ENCODE results near the gene AATK.

AATK gene

DNA sequence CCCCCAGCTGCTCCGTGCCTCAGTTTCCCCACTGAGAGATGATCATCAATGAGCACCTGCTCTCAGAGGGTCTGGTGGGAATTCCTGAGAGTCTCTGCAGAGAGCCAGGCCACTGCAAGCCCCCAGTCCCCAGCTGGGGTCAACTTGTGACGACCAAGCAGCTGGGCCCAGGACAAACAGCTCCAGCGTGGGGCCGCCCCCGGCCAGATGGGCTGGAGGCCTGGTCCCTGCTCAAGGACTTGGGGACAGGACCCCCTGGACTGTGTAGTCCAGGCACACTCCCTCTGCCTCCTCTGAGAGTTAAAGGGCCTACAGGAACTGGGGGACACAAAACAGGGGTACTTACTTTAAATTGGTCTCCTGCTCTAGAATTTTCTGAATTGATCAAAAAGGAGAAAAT lies 16.6 kb upstream of the AATK start:
- DNase-seq (ENCODE audit: low read depth): no peak

DNA sequence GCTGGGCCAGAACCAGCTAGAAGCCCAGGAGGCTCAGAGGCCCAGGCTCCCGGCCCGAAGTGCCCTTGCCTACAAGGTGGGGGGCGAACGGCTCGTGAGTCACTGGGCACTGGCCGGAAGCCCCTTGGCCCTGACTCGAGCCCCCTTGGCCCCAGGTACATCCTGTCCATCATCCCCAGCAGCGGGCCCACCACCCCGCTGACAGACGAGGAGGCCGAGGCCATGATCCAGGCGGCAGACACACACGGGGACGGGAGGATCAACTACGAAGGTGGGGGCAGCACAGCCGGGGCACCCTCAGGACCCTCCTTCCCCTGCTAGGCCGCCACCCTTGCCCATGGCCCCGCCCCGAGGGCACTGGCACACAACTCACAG lies 15.8 kb upstream of the AATK start:
- no peak for DNase-seq (ENCODE audit: low read depth)

DNA sequence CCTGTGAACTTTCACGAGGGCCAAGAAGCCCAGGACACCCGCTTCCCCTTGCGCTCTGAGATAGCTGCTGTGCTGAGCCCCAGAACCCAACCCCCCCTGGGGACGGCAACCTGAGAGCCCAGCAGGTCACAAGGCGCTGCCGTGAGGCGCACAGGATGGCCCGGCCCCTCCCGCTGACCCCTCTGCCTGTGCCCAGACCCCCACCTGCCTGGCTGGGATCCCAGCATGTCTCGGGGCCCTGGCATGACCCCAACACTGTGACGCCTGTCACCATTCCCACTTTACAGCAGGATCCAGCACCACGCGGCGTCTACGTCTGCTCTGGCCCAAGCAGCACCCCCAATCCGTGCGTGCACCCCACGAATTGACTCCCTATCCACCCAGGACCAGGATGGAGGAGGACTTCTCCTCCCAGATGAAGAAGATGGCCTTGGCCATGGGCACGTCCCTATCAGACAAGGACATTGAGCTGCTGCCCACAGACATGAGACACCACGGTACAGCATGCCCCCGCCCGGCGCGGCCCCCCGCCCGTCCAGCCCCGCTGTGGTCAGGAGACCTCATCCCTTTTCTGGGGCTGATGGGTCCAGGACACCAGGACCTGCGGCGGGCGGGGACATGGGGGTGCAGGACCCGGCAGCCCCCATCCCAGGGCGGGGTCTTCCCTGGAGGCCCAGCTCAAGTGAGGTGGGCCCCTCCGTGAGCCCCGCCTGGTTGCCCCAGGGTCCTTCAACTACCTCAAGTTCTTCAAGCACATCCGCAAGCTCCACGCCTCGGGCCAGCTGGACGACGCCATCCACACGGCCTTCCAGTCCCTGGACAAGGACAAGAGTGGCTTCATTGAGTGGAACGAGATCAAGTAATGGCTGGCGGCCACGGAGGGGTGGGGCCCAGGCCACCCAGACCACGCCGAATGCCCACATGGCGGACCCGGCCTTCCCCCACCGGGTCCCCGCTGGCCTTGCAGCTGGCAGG lies 15.1 kb upstream of the AATK start:
- no peak for DNase-seq (ENCODE audit: low read depth)

DNA sequence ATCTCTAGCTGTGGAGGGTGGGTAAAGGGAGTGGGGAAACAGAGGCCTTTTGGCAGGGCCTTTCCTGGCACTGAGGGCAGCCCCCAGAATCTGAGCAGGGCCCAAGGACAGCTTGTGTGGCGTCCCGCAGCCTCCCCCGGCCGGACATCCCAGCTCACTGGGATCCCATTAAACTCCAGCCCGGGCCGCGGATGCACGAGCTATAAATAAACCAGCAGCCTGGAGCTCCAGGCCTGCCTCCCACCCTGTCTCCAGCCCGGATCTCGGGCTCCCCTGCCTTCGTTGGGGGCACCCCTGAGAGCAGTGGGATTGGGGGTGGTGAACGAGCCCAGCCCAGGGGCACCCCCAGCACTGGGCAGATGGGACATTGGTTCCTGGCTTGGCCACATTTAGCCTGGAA lies 13.8 kb upstream of the AATK start:
- no peak for DNase-seq (ENCODE audit: low read depth)

DNA sequence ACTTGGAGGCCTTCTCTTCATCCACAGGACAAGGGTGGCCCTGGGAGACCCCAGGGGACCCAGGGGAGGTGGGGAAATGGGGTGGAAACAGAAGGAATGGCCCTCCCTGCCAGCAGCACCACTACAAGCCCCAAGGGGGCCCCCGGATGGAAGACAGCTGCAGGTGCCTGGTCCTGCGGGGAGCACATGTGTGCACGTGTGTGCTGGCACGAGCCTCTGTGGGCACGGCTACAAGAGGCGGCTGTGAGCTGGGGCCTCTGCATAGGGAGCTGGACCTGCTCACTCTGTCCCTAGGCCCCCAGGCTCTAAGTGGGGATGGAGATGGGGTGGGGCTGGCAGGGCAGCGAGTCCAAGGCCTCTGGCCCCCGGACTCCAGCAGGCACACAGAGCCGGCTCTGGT lies 13.2 kb upstream of the AATK start:
- DNase-seq (ENCODE audit: low read depth): no peak

DNA sequence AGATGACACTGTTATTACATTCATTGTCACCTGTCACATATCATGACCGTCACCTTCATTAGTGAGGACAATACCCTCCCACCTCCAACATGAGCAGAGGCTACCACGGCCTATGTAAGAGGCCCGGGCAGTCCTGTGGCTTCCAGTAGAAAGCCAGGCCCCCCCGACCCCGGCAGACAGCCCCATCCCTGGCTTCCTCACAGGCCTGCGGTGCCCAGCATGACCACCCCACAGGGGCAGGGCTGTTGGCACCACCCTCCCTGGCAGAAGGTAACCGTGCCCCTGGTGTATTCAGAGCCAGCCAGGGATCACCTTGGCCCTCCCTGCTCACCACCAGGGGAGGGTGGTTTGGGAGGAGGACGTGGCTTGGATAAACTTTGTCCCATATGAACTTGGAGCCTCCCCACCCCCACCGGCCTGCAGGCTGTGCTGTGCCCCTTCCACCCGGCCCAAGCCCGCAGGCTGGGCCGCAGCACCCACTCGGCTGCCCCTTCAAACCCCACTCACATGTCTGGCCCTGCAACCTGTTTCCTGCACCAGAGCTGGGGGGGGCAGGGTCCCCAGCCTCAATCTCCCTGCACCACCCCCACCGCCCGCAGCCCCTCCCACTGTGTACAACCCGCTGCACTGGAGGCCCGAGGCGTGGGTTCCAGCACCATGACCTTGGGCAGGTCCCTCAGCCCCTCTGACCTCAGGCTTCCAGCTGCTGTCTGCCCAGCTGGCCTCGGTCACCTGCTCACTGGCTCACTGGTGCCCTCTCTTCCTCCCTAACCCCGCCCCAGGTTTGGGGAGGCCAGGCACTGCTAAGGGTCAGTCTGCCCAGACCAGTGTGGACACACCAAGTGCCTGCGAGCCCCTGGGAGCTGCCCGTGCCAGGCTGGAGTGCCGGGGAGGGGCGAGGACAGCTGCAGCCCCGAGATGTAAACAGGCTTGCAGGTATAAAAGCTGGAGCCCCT lies 12.4 kb upstream of the AATK start:
- DNase-seq (ENCODE audit: low read depth): no peak

DNA sequence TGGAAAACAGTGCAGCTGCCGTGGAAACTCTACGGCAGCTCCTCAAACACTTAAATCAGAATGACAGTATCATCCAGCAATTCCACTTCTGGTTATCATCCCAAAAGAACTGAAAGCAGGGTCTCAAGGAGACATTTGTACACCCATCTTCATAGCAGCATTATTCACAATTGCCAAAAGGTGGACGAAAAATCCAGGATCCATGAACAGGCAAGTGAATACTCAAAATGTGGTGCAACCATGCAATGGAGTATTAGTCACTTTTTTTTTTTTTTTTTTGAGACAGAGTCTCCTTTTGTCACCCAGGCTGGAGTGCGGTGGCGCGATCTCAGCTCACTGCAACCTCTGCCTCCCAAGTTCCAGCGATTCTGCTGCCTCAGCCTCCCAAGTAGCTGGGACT lies 10.6 kb upstream of the AATK start:
- DNase-seq (ENCODE audit: low read depth): no peak

DNA sequence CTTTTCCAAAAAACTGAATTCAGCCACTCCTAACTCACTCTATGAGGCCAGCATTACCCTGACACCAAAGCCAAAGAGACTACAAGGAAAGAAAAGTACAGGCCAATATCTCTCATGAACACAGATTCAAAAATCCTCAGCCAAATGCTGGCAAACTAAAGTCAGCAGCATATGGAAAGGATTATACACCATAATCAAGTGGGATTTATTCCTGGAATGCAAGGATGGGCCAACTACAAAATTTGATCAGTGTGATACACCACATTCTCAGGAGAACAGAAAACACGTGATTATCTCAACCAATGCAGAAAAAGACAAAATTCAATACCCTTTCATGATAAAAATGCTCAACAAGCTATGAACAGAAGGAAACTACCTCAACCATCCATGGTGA lies 7.7 kb upstream of the AATK start:
- DNase-seq (ENCODE audit: low read depth): peak; percentile 26

DNA sequence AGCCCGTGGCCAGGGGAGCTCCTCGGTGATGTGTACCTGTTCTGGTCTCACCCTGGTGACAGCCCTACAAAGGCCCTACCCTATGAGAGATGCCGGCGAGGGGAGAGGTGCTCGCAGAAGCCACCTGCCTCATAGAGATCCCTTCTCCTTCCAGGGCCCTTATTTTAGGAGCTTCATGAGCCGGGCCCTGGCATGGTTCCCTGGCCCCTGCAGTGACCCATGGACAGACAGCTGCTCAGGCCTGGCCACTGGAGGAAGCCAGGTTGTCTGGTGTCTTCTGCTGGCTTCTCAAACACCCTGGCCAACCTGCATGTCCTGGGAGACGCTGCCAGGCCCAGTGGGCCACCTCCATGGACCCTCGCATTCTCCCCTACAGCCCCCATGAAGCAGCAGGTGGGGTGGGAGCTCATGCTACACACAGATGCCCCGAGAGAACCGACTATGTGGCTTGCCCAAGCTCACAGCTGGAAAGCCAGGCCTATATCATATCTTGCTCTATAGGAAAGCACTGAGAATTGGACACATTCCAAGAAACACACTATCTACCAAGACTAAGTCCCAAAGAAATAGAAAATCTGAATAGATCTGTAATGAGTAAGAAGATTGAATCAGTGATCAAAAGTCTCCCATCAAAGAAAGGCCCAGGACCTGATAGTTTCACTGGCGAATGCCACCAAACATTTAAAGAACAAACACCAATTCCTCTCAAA lies 7.2 kb upstream of the AATK start:
- no peak for DNase-seq (ENCODE audit: low read depth)

DNA sequence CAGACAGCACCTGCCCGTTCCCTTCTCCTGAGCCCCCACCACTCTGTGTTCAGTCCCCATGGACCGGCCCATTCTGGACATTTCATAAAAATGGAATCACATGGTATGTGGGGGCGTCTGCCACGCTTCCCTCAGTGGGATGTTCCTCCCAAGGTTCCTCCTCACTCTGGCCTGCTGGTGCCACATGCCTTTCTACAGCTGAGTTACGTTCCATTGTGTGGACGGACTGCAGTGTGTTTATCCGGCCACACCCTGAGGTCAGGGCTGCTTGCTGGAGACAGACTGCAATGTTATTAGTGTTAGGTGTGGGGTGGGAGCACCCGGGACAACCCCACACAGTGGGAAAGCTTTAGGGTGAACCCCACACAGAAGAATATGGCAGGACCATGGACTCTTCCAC lies 5.9 kb upstream of the AATK start:
- no peak for DNase-seq (ENCODE audit: low read depth)

DNA sequence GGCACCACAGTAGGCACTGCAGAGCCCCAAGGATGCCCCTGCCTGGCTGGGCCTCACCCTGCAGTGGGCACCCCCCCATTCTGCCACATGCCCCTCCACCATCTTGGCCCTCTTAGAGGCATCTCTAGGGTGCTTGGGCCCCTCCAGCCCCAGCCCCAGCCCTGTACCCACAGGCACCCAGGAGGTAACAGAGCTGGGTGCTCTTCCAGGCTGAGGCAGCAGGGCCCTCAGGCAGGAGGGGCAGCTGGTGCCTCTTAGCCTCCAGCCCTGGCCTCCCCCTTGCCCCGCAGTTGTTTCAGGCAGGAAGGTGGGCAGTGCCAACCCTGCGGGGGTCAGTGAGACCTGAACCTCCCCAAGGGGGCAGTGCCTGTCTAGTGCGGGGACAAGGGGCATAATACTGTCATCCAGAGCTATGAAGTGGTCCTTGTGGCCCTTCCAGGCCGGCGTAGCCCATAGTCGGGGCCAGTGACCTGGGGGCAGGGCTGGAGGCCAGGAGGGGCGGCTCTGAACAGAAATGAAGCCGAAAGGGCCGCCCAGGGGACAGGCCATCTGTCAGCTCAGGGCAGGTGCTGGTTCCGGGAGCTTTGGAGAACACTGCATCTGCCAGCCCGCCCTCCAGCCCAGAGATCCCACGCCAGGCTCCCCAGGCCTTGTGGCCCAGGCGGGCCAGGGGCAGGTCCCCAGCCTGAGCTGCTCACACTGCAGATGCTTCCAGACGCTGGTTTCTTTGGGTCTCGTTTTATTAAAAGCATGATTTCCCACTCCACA lies 4.9 kb upstream of the AATK start:
- DNase-seq (ENCODE audit: low read depth): no peak

DNA sequence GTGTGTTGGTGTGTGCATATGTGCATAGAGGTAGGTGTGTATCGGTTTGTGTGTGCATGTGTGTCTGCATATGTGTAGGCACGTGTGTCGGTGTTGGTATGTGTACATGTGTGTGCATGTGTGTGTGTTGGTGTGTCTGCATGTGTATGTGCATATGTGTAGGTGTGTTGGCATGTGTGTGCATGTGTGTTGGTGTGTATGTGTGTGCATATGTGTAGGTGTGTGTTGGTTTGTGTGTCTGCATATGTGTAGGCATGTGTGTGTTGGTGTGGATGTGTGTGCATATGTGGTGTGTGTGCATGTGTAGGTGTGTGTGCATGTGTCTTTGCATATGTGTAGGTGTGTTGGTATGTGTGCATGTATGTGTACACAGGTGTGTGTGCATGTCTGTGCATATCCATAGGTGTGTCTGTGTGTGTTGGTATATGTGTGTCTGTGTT lies 3.9 kb upstream of the AATK start:
- DNase-seq (ENCODE audit: low read depth): no peak

DNA sequence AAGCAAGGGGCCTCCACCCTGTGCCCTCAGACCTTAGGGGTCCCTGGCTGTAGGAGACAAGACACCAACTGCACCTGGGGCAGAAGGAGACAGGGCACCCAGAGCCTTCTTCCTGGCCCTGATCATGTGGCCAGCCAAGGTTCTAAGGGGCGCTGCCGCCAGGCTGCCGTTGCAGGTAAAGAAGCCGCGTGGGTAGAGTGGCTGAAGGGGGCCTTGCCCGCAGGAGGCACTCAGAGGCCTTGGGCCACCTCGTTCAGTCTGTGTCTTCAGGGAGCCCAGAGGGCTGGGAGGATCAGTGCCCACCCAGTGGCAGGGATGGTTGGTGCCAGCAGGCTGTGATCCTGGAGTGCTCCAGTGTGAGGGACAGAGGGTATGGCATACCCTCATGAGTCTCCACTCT lies 1.6 kb upstream of the AATK start:
- no peak for DNase-seq (ENCODE audit: low read depth)

DNA sequence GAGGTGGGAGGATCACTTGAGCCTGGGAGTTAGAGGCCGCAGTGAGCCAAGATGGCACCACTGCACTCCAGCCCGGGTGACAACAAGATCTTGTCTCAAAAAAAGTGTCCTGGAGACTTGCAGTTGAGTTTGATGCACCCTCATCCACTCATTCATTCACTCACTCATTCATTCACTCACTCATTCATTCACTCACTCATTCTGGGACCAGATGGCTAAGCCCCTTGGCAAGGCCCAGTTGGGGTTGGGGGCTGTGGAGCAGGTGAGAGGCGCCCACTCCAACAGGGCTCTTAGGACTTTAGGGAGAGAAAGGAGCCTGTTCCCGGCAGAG lies 1.1 kb upstream of the AATK start:
- no peak for DNase-seq (ENCODE audit: low read depth)

DNA sequence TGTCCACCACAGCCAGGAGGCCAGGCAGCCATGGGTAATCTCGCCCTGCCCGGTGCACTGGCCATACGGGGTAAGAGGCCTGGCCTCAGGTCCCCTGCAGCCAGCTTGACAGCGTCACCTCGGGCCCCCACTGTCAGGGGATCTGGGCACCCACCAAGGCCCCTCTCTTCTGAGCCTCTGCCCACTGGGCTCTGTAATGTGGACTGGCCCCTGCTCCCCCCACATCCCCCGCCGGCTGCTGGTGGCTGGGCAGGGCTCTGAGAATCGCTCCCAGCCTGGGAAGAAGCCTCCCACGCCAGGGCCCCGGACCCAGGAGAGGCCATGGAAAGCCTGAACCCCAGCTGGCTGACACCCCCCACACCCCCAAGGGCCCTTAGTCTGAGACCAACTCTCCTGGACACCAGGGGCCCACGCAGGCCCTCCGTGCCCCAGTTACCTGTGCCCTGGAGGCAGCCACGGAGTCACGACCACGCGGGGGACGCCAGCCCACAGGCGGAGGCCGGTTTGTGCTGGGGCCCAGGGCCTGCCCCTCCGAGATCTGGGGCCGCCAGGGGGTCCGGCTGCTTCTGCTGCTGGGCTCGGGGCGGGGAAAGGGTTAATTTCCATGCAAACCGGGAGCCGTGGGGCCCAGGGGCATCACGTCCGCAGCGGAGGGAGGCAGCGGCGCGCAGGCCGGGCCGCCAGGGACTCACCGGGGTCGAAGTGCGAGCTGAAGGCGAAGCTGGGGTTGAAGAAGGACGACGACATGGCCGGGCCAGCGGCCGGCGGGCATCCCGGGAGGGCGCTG lies 582 bp downstream of the AATK start, which contains the start of gene PVALEF:
Gene PVALEF (plus strand): TSS at position 262 of the 787 bp plus-strand sequence. CDS start 15,720 bp downstream, outside the sequence.
- no peak for DNase-seq (ENCODE audit: low read depth)

DNA sequence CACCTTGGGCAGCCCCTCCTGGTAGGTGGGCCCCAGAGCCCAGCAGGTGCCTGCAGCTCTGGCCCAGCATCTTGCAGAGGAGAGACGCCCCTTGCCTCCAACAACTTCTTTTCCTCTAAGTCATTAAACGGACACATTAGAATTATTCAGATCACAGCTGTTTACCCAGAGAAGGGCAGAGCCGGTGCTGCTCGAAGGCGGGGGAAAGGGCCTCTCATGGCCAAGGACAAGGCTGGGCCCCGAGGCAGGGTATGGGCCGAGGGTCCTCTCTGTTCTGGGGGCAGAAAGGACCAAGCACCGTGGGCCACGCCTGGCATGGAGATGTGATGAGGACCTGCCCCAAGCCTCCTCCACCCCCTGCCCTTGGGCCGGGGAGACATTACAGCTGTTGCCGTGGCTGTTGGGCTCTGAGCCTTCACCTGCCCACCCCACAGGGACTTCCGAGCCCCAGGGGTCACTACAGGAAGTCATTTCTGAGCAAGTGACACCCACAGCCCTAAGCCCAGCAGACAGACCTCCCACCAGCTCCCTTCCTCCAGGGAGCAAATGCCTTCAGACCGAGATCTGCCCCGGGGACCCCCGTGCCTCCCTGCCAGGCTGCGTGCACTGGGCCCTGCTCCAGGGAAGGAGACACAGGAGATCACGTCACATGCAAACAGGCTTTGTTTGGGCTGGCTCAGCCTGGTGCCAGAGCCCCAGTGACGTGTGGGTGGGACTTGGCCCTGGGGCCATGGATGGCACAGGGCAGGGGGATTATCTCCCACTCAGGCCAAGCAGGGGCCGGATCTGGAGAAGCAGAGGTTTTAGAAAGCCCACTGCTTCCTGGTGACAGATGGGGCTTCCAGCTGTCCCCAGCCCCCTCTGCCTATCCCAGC lies 1.4 kb downstream of the AATK start:
- DNase-seq (ENCODE audit: low read depth): no peak

DNA sequence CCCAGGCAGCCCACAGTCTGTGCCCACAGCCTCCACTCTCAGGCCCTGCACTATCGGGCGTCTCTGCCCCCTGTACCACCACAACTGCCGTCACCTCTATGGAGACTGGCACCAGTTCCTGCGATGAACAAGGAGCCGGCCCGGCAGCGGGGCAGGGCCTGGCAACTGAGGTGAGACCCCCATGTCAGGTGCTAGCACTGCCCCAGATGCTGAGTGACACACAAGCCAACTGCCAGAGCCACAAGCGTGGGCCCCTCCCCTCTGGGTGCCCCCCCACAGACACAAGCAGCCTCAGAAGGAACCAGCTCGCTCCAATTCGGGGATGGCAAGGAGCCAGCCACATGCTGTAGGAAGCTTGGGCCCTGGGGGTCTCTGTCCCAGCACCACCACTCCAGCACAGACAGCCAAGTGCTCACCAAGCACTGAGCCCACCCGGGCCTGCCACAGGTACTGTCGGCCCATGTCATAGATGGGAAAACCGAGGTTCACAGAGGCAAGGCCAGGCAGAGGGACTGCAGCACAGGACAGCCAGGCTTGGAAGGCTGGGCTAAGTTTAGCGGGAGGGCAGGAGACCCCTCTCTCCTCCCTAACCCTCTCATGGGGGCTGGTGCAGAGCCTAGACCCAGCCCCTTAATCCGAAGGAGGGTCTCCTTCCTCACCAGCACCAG lies 2.2 kb downstream of the AATK start:
- no peak for DNase-seq (ENCODE audit: low read depth)

DNA sequence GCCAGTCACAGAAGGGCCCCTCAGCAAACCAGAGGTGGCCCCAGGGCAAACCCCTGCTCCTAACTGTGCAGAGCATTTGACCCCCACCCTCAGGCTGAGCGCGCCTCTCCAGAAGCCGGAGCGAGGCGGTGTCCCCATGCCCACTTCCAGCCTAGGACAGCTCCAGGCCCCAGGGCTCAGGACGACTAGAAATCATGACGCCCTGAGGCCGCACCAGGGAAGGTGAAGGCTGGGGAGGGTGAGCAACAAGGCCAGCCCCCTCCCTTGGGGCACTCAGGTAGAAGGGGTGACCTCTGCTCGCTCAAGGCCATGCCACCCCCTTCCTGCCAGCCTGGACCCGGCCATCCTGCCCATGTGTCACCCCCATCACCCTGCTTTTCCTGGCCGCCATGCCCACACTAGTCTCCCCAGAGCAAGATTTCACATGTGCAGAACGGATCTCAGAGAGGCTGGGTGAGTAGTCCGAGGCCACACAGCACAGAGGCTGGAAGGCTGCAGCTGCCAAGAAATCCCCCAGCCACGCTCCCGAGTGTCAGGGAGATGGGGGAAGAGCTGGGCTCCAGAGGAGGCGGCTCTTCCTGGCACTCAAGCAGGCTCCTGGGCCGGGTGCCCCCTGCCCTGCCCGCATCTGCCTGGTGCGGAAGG lies 2.8 kb downstream of the AATK start:
- no peak for DNase-seq (ENCODE audit: low read depth)

DNA sequence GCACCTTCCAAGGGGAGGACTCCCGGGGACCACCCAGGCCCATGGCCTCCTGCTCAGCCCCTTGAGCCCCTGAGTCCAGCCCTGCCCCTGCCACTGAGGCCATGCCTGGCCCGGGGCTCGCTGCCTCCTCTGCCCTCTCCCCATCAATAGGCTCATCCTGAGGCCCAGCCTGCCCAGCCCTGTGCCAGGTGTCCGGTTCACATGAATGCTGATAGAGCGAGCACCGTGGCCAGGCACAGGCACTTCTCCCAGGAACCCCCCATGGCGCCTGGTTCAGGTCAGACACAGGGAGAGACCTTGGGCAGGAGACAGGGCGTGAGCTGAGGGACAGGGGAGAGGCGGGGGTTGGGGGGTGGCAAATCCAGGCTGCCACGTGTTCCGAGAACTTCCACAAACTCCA lies 3.5 kb downstream of the AATK start:
- no peak for DNase-seq (ENCODE audit: low read depth)

Data from GM04504 (cell line).